Gastrocnemius medialis (tissue), 4 donors: ENCODE results near the gene TAF11L11. TPM values are rescaled to one million over a fixed set of nuclear protein-coding genes. Genes with fewer than 3 reads are reported as not detected.
"Not testable (repeated sequence)": the region's sequence is repeated elsewhere in the genome, so short reads cannot be mapped to it uniquely, and the experiment has no call there.

Experiments
- ATAC-seq, 2 donors: fragments of 150-250 bp; one replicate each; pipeline ENCODE4 v1.9.1; 2016
- DNase-seq, 2 donors: peaks; one replicate each; pipeline ENCODE4 v3.0.0-alpha.2; 2019
- H3K27ac ChIP-seq, 4 donors: fragments of 200-600 bp; sonication (generic); 1 replicate in 1 of 4; 2 replicates in 3 of 4; pipeline ENCODE4 v1.5.1; 2016 to 2018; ENCODE audit warnings: mild to moderate bottlenecking in 2 of 4, moderate library complexity in 1 of 4
- H3K27me3 ChIP-seq, 3 donors: fragments of 200-600 bp; sonication (generic) in 2 of 3; 1 replicate in 1 of 3; 2 replicates in 2 of 3; pipeline versions ENCODE4 v1.5.1 to v1.6.0; 2016 to 2019; ENCODE audit warnings: mild to moderate bottlenecking in 1 of 3, moderate library complexity in 1 of 3
- H3K36me3 ChIP-seq, 2 donors: fragments of 200-600 bp; sonication (generic) in 1 of 2; one replicate each; pipeline ENCODE4 v1.5.1; 2017 to 2018
- H3K4me1 ChIP-seq, 2 donors: fragments of 200-600 bp; sonication (generic) in 1 of 2; one replicate each; pipeline ENCODE4 v1.5.1; 2016 to 2017; ENCODE audit warnings: mild to moderate bottlenecking in 2 of 2
- H3K4me3 ChIP-seq, 4 donors: fragments of 200-600 bp; sonication (generic) in 3 of 4; 1 replicate in 1 of 4; 2 replicates in 3 of 4; pipeline ENCODE4 v1.5.1; 2016 to 2019; ENCODE audit warnings: mild to moderate bottlenecking in 2 of 4
- H3K9me3 ChIP-seq, 3 donors: fragments of 200-600 bp; sonication (generic) in 2 of 3; 1 replicate in 1 of 3; 2 replicates in 2 of 3; pipeline ENCODE4 v1.5.1; 2016 to 2019
- CTCF ChIP-seq, 5 experiments: fragments of 450-650 bp in 3 of 5; fragments of 200-600 bp in 2 of 5; sonication (generic) in 2 of 5; IDR thresholded peaks in 4 of 5; conservative IDR thresholded peaks in 1 of 5; 1 replicate in 4 of 5; 2 replicates in 1 of 5; pipeline ENCODE4 v1.5.1; 2016 to 2019; ENCODE audit warnings: antibody characterized with exemption in 5 of 5, mild to moderate bottlenecking in 3 of 5, moderate library complexity in 3 of 5
- POLR2A ChIP-seq, 2 donors: fragments of 450-650 bp; IDR thresholded peaks; one replicate each; pipeline ENCODE4 v1.6.1; 2017; ENCODE audit warnings: antibody characterized with exemption in 2 of 2, mild to moderate bottlenecking in 2 of 2, moderate library complexity in 2 of 2
- in situ Hi-C, 4 donors: fragments of 200-750 bp; cut with MboI; loops; one replicate each; pipeline versions ENCODE4 v1.15.0 to v1.8.0; 2017; ENCODE audit warnings: low sequenced_read_pairs in 4 of 4
- intact Hi-C: fragments of 100-400 bp; cut with DNase I; formaldehyde crosslinking; loops from one replicate; pipeline ENCODE4 v1.15.1; 2023; ENCODE audit warnings: low total_unique reads
- total RNA-seq, 4 donors: library from RNA; depleted of rRNA; stranded (reverse); fragments of >200 nt; gene quantifications; one replicate each; pipeline versions ENCODE4 v1.1.0 to v1.2.3, GENCODE V29; 2016

The TAF11L11 gene
- total RNA-seq, 4 donors from 2014 or later, result not detected

- Histone ChIP-seq H3K4me3 (no peak overlapping the region), H3K27me3 (no peaks in the 10 kb centered on the region), H3K27ac (no peak overlapping the region), H3K9me3 (no peaks in the 10 kb centered on the region), H3K4me1 (no peaks in the 10 kb centered on the region), H3K36me3 (no peaks in the 10 kb centered on the region)
- DNase-seq, result no peak
- in situ Hi-C loops, result no loop called here
- no peak for ATAC-seq
- no peak for TF ChIP-seq POLR2A (IDR thresholded peaks at IDR 0.05)
- TF ChIP-seq CTCF (IDR thresholded peaks at IDR 0.05 in 4 of 5, conservative IDR thresholded peaks at IDR 0.05 in 1 of 5), result no peak
- intact Hi-C loops, result no loop called here
These were observed 11.1 kb downstream of the TAF11L11 start for GRCh38 chr5:17614872-17615605.

- Histone ChIP-seq H3K4me3 (no peak overlapping the region), H3K9me3 (no peaks in the 10 kb centered on the region), H3K36me3 (no peaks in the 10 kb centered on the region), H3K4me1 (no peaks in the 10 kb centered on the region), H3K27me3 (no peaks in the 10 kb centered on the region), H3K27ac (no peak overlapping the region)
- intact Hi-C loops (no loop called here), in situ Hi-C loops (no loop called here)
- ATAC-seq, result no peak
- no peak for TF ChIP-seq CTCF (IDR thresholded peaks at IDR 0.05 in 4 of 5, conservative IDR thresholded peaks at IDR 0.05 in 1 of 5)
- TF ChIP-seq POLR2A (IDR thresholded peaks at IDR 0.05), result no peak
- no peak for DNase-seq
These were observed 15.4 kb downstream of the TAF11L11 start for GRCh38 chr5:17619354-17619753.

- H3K4me3 ChIP-seq, result no peak overlapping the region
- ATAC-seq (no peak), DNase-seq (no peak)
- H3K36me3 ChIP-seq, result no peaks in the 10 kb centered on the region
- H3K4me1 ChIP-seq, result no peaks in the 10 kb centered on the region
- no peak overlapping the region for H3K27ac ChIP-seq
- no peaks in the 10 kb centered on the region for H3K9me3 ChIP-seq
- TF ChIP-seq POLR2A (IDR thresholded peaks at IDR 0.05) (no peak), CTCF (IDR thresholded peaks at IDR 0.05 in 4 of 5, conservative IDR thresholded peaks at IDR 0.05 in 1 of 5) (no peak)
- in situ Hi-C loops (no loop called here), intact Hi-C loops (no loop called here)
- no peaks in the 10 kb centered on the region for H3K27me3 ChIP-seq
These were observed 16.6 kb downstream of the TAF11L11 start for GRCh38 chr5:17620627-17621026.

- DNase-seq, result no peak
- H3K4me3 ChIP-seq, result no peak overlapping the region
- ATAC-seq, result no peak
- no peaks in the 10 kb centered on the region for H3K36me3 ChIP-seq
- no peaks in the 10 kb centered on the region for H3K9me3 ChIP-seq
- in situ Hi-C loops, result no loop called here
- H3K27ac ChIP-seq, result no peak overlapping the region
- no peaks in the 10 kb centered on the region for H3K27me3 ChIP-seq
- TF ChIP-seq POLR2A (IDR thresholded peaks at IDR 0.05), result no peak
- no peak for TF ChIP-seq CTCF (IDR thresholded peaks at IDR 0.05 in 4 of 5, conservative IDR thresholded peaks at IDR 0.05 in 1 of 5)
- intact Hi-C loops, result no loop called here
- H3K4me1 ChIP-seq, result no peaks in the 10 kb centered on the region
These were observed 21.7 kb downstream of the TAF11L11 start for GRCh38 chr5:17625686-17626085.

GRCh38 chr5:17631788-17632187, 27.8 kb downstream of the TAF11L11 start, which contains the start of gene TAF11L13:
Gene TAF11L13, plus strand, starts transcription at chr5:17632088.
- DNase-seq, H3K9me3 ChIP-seq, in situ Hi-C loops: not testable (repeated sequence)

More at GRCh38 chr5:17631788-17632187, 27.8 kb downstream of the TAF11L11 start, which contains the start of gene TAF11L13:
- H3K4me1 ChIP-seq, H3K36me3 ChIP-seq, H3K27ac ChIP-seq, H3K27me3 ChIP-seq, intact Hi-C loops, H3K4me3 ChIP-seq, ATAC-seq: not testable (repeated sequence)
